ENCODE data around the gene ADAMTS14. TPM values are rescaled to one million over a fixed set of nuclear protein-coding genes. Genes with fewer than 3 reads are reported as not detected.

The ADAMTS14 gene
- polyA plus RNA-seq, 3 donors from 2014 or later: 0.36 to 0.56 (median 0.37) TPM

- H3K27ac Mint-ChIP-seq: peak overlapping the region in 1 of 6 donors; percentile 69
- peaks cover 0 to 3% (median 0%) of the 10 kb centered on the region in 3 donors for H3K27me3 Mint-ChIP-seq (ENCODE audit: low read depth in 3 of 3)
- no peaks in the 10 kb centered on the region for H3K9me3 Mint-ChIP-seq
- DNase-seq: no peak
- H3K4me3 Mint-ChIP-seq: peak overlapping the region in 1 of 5 donors; percentile 50
- H3K4me1 Mint-ChIP-seq: peaks cover 31 to 39% of the 10 kb centered on the region in 2 donors
- no peaks in the 10 kb centered on the region for H3K36me3 Mint-ChIP-seq
Measured at GRCh38 chr10:70784016-70784415, 111.7 kb downstream of the ADAMTS14 start.

GRCh38 chr10:70784471-70784870 lies 112.2 kb downstream of the ADAMTS14 start:
- Mint-ChIP-seq H3K36me3 (no peaks in the 10 kb centered on the region), H3K4me3 (peak overlapping the region in 2 of 5 donors; percentile 50 to 65), H3K9me3 (no peaks in the 10 kb centered on the region), H3K4me1 (peaks cover 31 to 39% of the 10 kb centered on the region in 2 donors), H3K27me3 (ENCODE audit: low read depth in 3 of 3) (peaks cover 0 to 3% (median 0%) of the 10 kb centered on the region in 3 donors), H3K27ac (peak overlapping the region in 1 of 6 donors; percentile 69)
- DNase-seq: no peak

GRCh38 chr10:70785190-70785589 lies 112.9 kb downstream of the ADAMTS14 start, which contains the start of gene TBATA:
TSS of gene TBATA (minus strand) at chr10:70785377. CDS start at chr10:70783379, 1,998 bp downstream.
- Mint-ChIP-seq H3K4me1 (peaks cover 31 to 41% of the 10 kb centered on the region in 2 donors), H3K9me3 (no peaks in the 10 kb centered on the region), H3K27me3 (ENCODE audit: low read depth in 3 of 3) (peaks cover 0 to 3% (median 0%) of the 10 kb centered on the region in 3 donors), H3K27ac (peak within 1 kb of the TSS in 3 of 6 donors; percentile 49 to 78 (median 69)), H3K36me3 (no peaks in the 10 kb centered on the region), H3K4me3 (peak within 1 kb of the TSS in 3 of 5 donors; percentile 22 to 69 (median 65))
- DNase-seq: peak; percentile 52 to 67 (median 55)

- no peak for DNase-seq
- no peaks in the 10 kb centered on the region for H3K9me3 Mint-ChIP-seq
- H3K27ac Mint-ChIP-seq: peak overlapping the region in 5 of 6 donors; percentile 14 to 72 (median 54)
- peaks cover 0 to 3% (median 0%) of the 10 kb centered on the region in 3 donors for H3K27me3 Mint-ChIP-seq (ENCODE audit: low read depth in 3 of 3)
- peaks cover 46 to 57% of the 10 kb centered on the region in 2 donors for H3K4me1 Mint-ChIP-seq
- H3K4me3 Mint-ChIP-seq: peak overlapping the region in 2 of 5 donors; percentile 1 to 56
- H3K36me3 Mint-ChIP-seq: no peaks in the 10 kb centered on the region
Measured at GRCh38 chr10:70786799-70787415, 114.6 kb downstream of the ADAMTS14 start.

GRCh38 chr10:70791386-70792039 lies 119.2 kb downstream of the ADAMTS14 start:
- peaks cover 26 to 36% of the 10 kb centered on the region in 2 donors for H3K4me1 Mint-ChIP-seq
- H3K27ac Mint-ChIP-seq: peak overlapping the region in 5 of 6 donors; percentile 12 to 71 (median 44)
- peak in 2 of 3 donors; percentile 17 to 20 for DNase-seq
- no peaks in the 10 kb centered on the region for H3K9me3 Mint-ChIP-seq
- peak overlapping the region in 4 of 5 donors; percentile 45 to 86 (median 75) for H3K4me3 Mint-ChIP-seq
- no peaks in the 10 kb centered on the region for H3K27me3 Mint-ChIP-seq (ENCODE audit: low read depth in 3 of 3)
- no peaks in the 10 kb centered on the region for H3K36me3 Mint-ChIP-seq

- no peaks in the 10 kb centered on the region for H3K36me3 Mint-ChIP-seq
- DNase-seq: no peak
- peaks cover 0 to 1% (median 0%) of the 10 kb centered on the region in 3 donors for H3K27me3 Mint-ChIP-seq (ENCODE audit: low read depth in 3 of 3)
- H3K27ac Mint-ChIP-seq: no peak overlapping the region
- no peaks in the 10 kb centered on the region for H3K9me3 Mint-ChIP-seq
- H3K4me1 Mint-ChIP-seq: peaks cover 10 to 20% of the 10 kb centered on the region in 2 donors
- H3K4me3 Mint-ChIP-seq: no peak overlapping the region
Measured at GRCh38 chr10:70795613-70796012, 123.3 kb downstream of the ADAMTS14 start.

GRCh38 chr10:70797840-70798239 lies 125.5 kb downstream of the ADAMTS14 start:
- Mint-ChIP-seq H3K27ac (no peak overlapping the region), H3K36me3 (no peaks in the 10 kb centered on the region), H3K4me3 (no peak overlapping the region), H3K27me3 (ENCODE audit: low read depth in 3 of 3) (peaks cover 1 to 4% (median 2%) of the 10 kb centered on the region in 3 donors), H3K4me1 (peaks cover 0 to under 1% of the 10 kb centered on the region in 2 donors), H3K9me3 (no peaks in the 10 kb centered on the region)
- no peak for DNase-seq

- Mint-ChIP-seq H3K4me1 (no peaks in the 10 kb centered on the region), H3K9me3 (no peaks in the 10 kb centered on the region), H3K27ac (no peak overlapping the region)
Measured at GRCh38 chr10:70799124-70799523, 126.8 kb downstream of the ADAMTS14 start.

GRCh38 chr10:70801854-70802253 lies 129.5 kb downstream of the ADAMTS14 start:
- Mint-ChIP-seq H3K4me3 (no peak overlapping the region), H3K9me3 (no peaks in the 10 kb centered on the region), H3K4me1 (no peaks in the 10 kb centered on the region), H3K27me3 (ENCODE audit: low read depth in 3 of 3) (peaks cover 1 to 4% (median 2%) of the 10 kb centered on the region in 3 donors), H3K36me3 (no peaks in the 10 kb centered on the region), H3K27ac (no peak overlapping the region)
- no peak for DNase-seq

More at GRCh38 chr10:70799124-70799523, 126.8 kb downstream of the ADAMTS14 start:
- no peak overlapping the region for H3K4me3 Mint-ChIP-seq
- H3K36me3 Mint-ChIP-seq: no peaks in the 10 kb centered on the region
- peaks cover 1 to 4% (median 2%) of the 10 kb centered on the region in 3 donors for H3K27me3 Mint-ChIP-seq (ENCODE audit: low read depth in 3 of 3)
- DNase-seq: no peak

- Mint-ChIP-seq H3K9me3 (no peaks in the 10 kb centered on the region), H3K27ac (no peak overlapping the region), H3K4me3 (no peak overlapping the region), H3K4me1 (no peaks in the 10 kb centered on the region), H3K36me3 (no peaks in the 10 kb centered on the region), H3K27me3 (ENCODE audit: low read depth in 3 of 3) (peaks cover 2 to 7% (median 3%) of the 10 kb centered on the region in 3 donors)
- DNase-seq: no peak
Measured at GRCh38 chr10:70803775-70804420, 131.6 kb downstream of the ADAMTS14 start.

GRCh38 chr10:70804421-70804808 lies 132.1 kb downstream of the ADAMTS14 start:
- Mint-ChIP-seq H3K9me3 (no peaks in the 10 kb centered on the region), H3K27ac (no peak overlapping the region), H3K36me3 (no peaks in the 10 kb centered on the region), H3K4me3 (no peak overlapping the region), H3K4me1 (no peaks in the 10 kb centered on the region), H3K27me3 (ENCODE audit: low read depth in 3 of 3) (peaks cover 4 to 7% (median 4%) of the 10 kb centered on the region in 3 donors)
- DNase-seq: no peak

- DNase-seq: no peak
- Mint-ChIP-seq H3K9me3 (no peaks in the 10 kb centered on the region), H3K27me3 (ENCODE audit: low read depth in 3 of 3) (peaks cover 4 to 7% (median 5%) of the 10 kb centered on the region in 3 donors), H3K4me1 (no peaks in the 10 kb centered on the region), H3K27ac (no peak overlapping the region), H3K36me3 (no peaks in the 10 kb centered on the region), H3K4me3 (no peak overlapping the region)
Measured at GRCh38 chr10:70805619-70806215, 133.4 kb downstream of the ADAMTS14 start.

GRCh38 chr10:70806841-70807240 lies 134.5 kb downstream of the ADAMTS14 start:
- H3K4me3 Mint-ChIP-seq: no peak overlapping the region
- H3K36me3 Mint-ChIP-seq: no peaks in the 10 kb centered on the region
- H3K4me1 Mint-ChIP-seq: no peaks in the 10 kb centered on the region
- no peaks in the 10 kb centered on the region for H3K9me3 Mint-ChIP-seq
- DNase-seq: no peak
- peaks cover 4% of the 10 kb centered on the region in 3 donors for H3K27me3 Mint-ChIP-seq (ENCODE audit: low read depth in 3 of 3)
- no peak overlapping the region for H3K27ac Mint-ChIP-seq
